Amniotic epithelial cell (primary cell): ENCODE measurements around the gene VPS18.

ENCODE experiments used
- DNase-seq: peaks from one replicate; pipeline ENCODE4 v3.0.0-alpha.2; 2010; ENCODE audit warnings: low read depth

Gene VPS18

GRCh38 chr15:40923551-40923950 is 29.3 kb downstream of the VPS18 start:
- DNase-seq: no peak

GRCh38 chr15:40925495-40925862 is 31.2 kb downstream of the VPS18 start:
- DNase-seq: no peak

- no peak for DNase-seq
Observed at GRCh38 chr15:40925863-40926658, 31.8 kb downstream of the VPS18 start.

- no peak for DNase-seq
Observed at GRCh38 chr15:40926659-40927494, 32.6 kb downstream of the VPS18 start.

GRCh38 chr15:40927495-40927872 is 33.2 kb downstream of the VPS18 start:
- no peak for DNase-seq

- DNase-seq: no peak
Observed at GRCh38 chr15:40927873-40928806, 33.9 kb downstream of the VPS18 start.

- no peak for DNase-seq
Observed at GRCh38 chr15:40928821-40929659, 34.8 kb downstream of the VPS18 start, which contains the start of gene DLL4. Gene DLL4, plus strand, starts transcription at chr15:40929340. Its CDS starts 329 bp downstream, at chr15:40929669.

- peak; percentile 52 for DNase-seq
Observed at GRCh38 chr15:40929660-40930429, 35.6 kb downstream of the VPS18 start.

- DNase-seq: no peak
Observed at GRCh38 chr15:40930430-40931299, 36.4 kb downstream of the VPS18 start.

- no peak for DNase-seq
Observed at GRCh38 chr15:40931300-40932142, 37.3 kb downstream of the VPS18 start.

- DNase-seq: no peak
Observed at GRCh38 chr15:40932156-40932555, 37.9 kb downstream of the VPS18 start.

GRCh38 chr15:40932649-40933516 is 38.6 kb downstream of the VPS18 start:
- no peak for DNase-seq

GRCh38 chr15:40933517-40933902 is 39.3 kb downstream of the VPS18 start:
- DNase-seq: no peak

- DNase-seq: no peak
Observed at GRCh38 chr15:40934457-40934856, 40.2 kb downstream of the VPS18 start.

- DNase-seq: no peak
Observed at GRCh38 chr15:40936234-40936708, 42.0 kb downstream of the VPS18 start.

GRCh38 chr15:40936709-40937666 is 42.7 kb downstream of the VPS18 start:
- DNase-seq: peak; percentile 70
